Lung microvascular endothelial cell (primary cell): ENCODE data around the gene DHRS13. TPM values are rescaled to one million over a fixed set of nuclear protein-coding genes. Genes with fewer than 3 reads are reported as not detected.
"Not testable (repeated sequence)": the region's sequence is repeated elsewhere in the genome, so short reads cannot be mapped to it uniquely, and the experiment has no call there.

Experiments
- DNase-seq, 2 donors: peaks; one replicate each; pipeline versions ENCODE4 v3.0.0 to v3.0.0-alpha.2; 2010; ENCODE audit warnings: low read depth in 2 of 2
- total RNA-seq: library from RNA; depleted of rRNA; stranded (reverse); fragments of >200 nt; gene quantifications from 2 replicates; pipeline ENCODE4 v1.2.1, GENCODE V29; 2014

Gene DHRS13
- total RNA-seq, 1 donor from 2014 or later, result 14.5 TPM

- DNase-seq, result no peak
Measured at GRCh38 chr17:28935744-28936460, 33.0 kb upstream of the DHRS13 start.

GRCh38 chr17:28934508-28934907, 31.6 kb upstream of the DHRS13 start:
- not testable (repeated sequence) for DNase-seq

- DNase-seq, result no peak
Measured at GRCh38 chr17:28929787-28930186, 26.9 kb upstream of the DHRS13 start.

GRCh38 chr17:28928061-28928460, 25.2 kb upstream of the DHRS13 start:
- peak in 1 of 2 donors; percentile 38 for DNase-seq

GRCh38 chr17:28926786-28927185, 23.9 kb upstream of the DHRS13 start:
- no peak for DNase-seq

GRCh38 chr17:28926366-28926765, 23.5 kb upstream of the DHRS13 start:
- DNase-seq, result no peak

- peak in 1 of 2 donors; percentile 96 for DNase-seq
Measured at GRCh38 chr17:28925912-28926365, 23.1 kb upstream of the DHRS13 start.

- no peak for DNase-seq
Measured at GRCh38 chr17:28920201-28920600, 17.3 kb upstream of the DHRS13 start.

GRCh38 chr17:28918295-28918694, 15.4 kb upstream of the DHRS13 start:
- no peak for DNase-seq

GRCh38 chr17:28917465-28917864, 14.6 kb upstream of the DHRS13 start:
- no peak for DNase-seq

GRCh38 chr17:28917029-28917428, 14.2 kb upstream of the DHRS13 start:
- no peak for DNase-seq

GRCh38 chr17:28916302-28916934, 13.5 kb upstream of the DHRS13 start:
- DNase-seq, result peak; percentile 66 to 78

- no peak for DNase-seq
Measured at GRCh38 chr17:28912938-28913333, 10.1 kb upstream of the DHRS13 start.

- peak; percentile 71 to 89 for DNase-seq
Measured at GRCh38 chr17:28912281-28912937, 9.5 kb upstream of the DHRS13 start.

GRCh38 chr17:28911411-28912045, 8.6 kb upstream of the DHRS13 start:
- no peak for DNase-seq

- no peak for DNase-seq
Measured at GRCh38 chr17:28910534-28910933, 7.7 kb upstream of the DHRS13 start.

GRCh38 chr17:28908640-28909167, 5.8 kb upstream of the DHRS13 start:
- peak; percentile 79 to 85 for DNase-seq

- DNase-seq, result no peak
Measured at GRCh38 chr17:28907709-28908475, 5.0 kb upstream of the DHRS13 start.

- no peak for DNase-seq
Measured at GRCh38 chr17:28906706-28907438, 4.0 kb upstream of the DHRS13 start.

- no peak for DNase-seq
Measured at GRCh38 chr17:28906276-28906675, 3.4 kb upstream of the DHRS13 start.
